K562 (cell line): ENCODE data around the gene IDS. TPM values are rescaled to one million over a fixed set of nuclear protein-coding genes. Genes with fewer than 3 reads are reported as not detected.

Experiments used
- ARNT ChIP-seq, 2 experiments: fragments of 450-650 bp; IDR thresholded peaks; 2 replicates each; pipeline ENCODE4 v1.6.1; 2016; ENCODE audit warnings: mild to moderate bottlenecking in 1 of 2
- CBFB ChIP-seq: sonication (generic); formaldehyde crosslinking; IDR thresholded peaks from 2 replicates; pipeline ENCODE4 v1.4.0; 2020; ENCODE audit warnings: mild to moderate bottlenecking, missing genetic modification reagents
- CC2D1A ChIP-seq: fragments of 450-650 bp; IDR thresholded peaks from 2 replicates; pipeline ENCODE4 v1.6.1; 2017; ENCODE audit warnings: mild to moderate bottlenecking
- CHCHD3 ChIP-seq: fragments of 250-450 bp; sonication (Bioruptor Pico); IDR thresholded peaks from 2 replicates; pipeline ENCODE4 v2.1.2; 2022; ENCODE audit warnings: mild to moderate bottlenecking
- CHD2 ChIP-seq: IDR thresholded peaks from 2 replicates; pipeline ENCODE4 v1.6.1; 2011; ENCODE audit warnings: low read depth, low read length
- GABPB2 ChIP-seq: fragments of 250-450 bp; sonication (Bioruptor Pico); conservative IDR thresholded peaks from 2 replicates; pipeline ENCODE4 v1.5.1; 2021; ENCODE audit warnings: mild to moderate bottlenecking
- HOXB6 ChIP-seq: fragments of 250-450 bp; sonication (Bioruptor Pico); IDR thresholded peaks from 2 replicates; pipeline ENCODE4 v1.5.1; 2022; ENCODE audit warnings: mild to moderate bottlenecking, borderline replicate concordance
- KLF1 ChIP-seq: fragments of 450-650 bp; IDR thresholded peaks from 2 replicates; pipeline ENCODE4 v1.6.1; 2016; ENCODE audit warnings: missing genetic modification characterization, missing compliant biosample characterization
- MYC ChIP-seq, 2 experiments: fragments of 250-450 bp in 1 of 2; sonication (Bioruptor Pico) in 1 of 2; IDR thresholded peaks; 2 replicates each; pipeline versions ENCODE4 v1.5.1 to v1.6.1; 2012 to 2021; ENCODE audit warnings: low read depth in 2 of 2, borderline replicate concordance in 1 of 2, improper control_type of control experiment in 1 of 2, low read length in 1 of 2, mild to moderate bottlenecking in 1 of 2, moderate library complexity in 1 of 2
- NCOA6 ChIP-seq: fragments of 450-650 bp; IDR thresholded peaks from 2 replicates; pipeline ENCODE4 v1.6.1; 2017; ENCODE audit warnings: mild to moderate bottlenecking
- PHF21A ChIP-seq: fragments of 450-650 bp; IDR thresholded peaks from 2 replicates; pipeline ENCODE4 v1.6.1; 2017; ENCODE audit warnings: low read depth, borderline replicate concordance
- POLR2G ChIP-seq: fragments of 200-400 bp; formaldehyde crosslinking; IDR thresholded peaks from 2 replicates; pipeline ENCODE4 v1.6.1; 2017; ENCODE audit warnings: low read depth, mild to moderate bottlenecking, antibody characterized with exemption, low read length, moderate library complexity
- POLR2H ChIP-seq: IDR thresholded peaks from 2 replicates; pipeline ENCODE4 v1.6.1; 2016; ENCODE audit warnings: missing genetic modification characterization, low read depth, mild to moderate bottlenecking, control low read depth, missing compliant biosample characterization, moderate library complexity
- PPARD ChIP-seq: fragments of 250-450 bp; sonication (Bioruptor Pico); IDR thresholded peaks from 2 replicates; pipeline ENCODE4 v1.8.0; 2022; ENCODE audit warnings: inconsistent platforms, mild to moderate bottlenecking, moderate library complexity
- PRMT5 ChIP-seq: sonication (generic); formaldehyde crosslinking; IDR thresholded peaks from 2 replicates; pipeline ENCODE4 v1.5.0; 2020; ENCODE audit warnings: missing genetic modification reagents
- PTRF ChIP-seq: fragments of 450-650 bp; IDR thresholded peaks from 2 replicates; pipeline ENCODE4 v1.6.1; 2016; ENCODE audit warnings: mild to moderate bottlenecking, missing genetic modification characterization, missing compliant biosample characterization
- SAFB ChIP-seq: fragments of 200-400 bp; formaldehyde crosslinking; IDR thresholded peaks from 2 replicates; pipeline ENCODE4 v1.6.1; 2017; ENCODE audit warnings: low read depth, low read length, borderline replicate concordance
- SREBF1 ChIP-seq: fragments of 150-350 bp; IDR thresholded peaks from 2 replicates; pipeline ENCODE4 v1.6.1; 2014; ENCODE audit warnings: antibody characterized with exemption, low read depth, low read length, borderline replicate concordance
- TCF7L2 ChIP-seq: fragments of 150-350 bp; IDR thresholded peaks from 2 replicates; pipeline ENCODE4 v1.6.1; 2016; ENCODE audit warnings: low read depth, mild to moderate bottlenecking, low read length, moderate library complexity
- U2AF2 ChIP-seq: fragments of 200-400 bp; formaldehyde crosslinking; optimal IDR thresholded peaks from 2 replicates; pipeline ENCODE3; 2017; ENCODE audit warnings: low read depth, mild to moderate bottlenecking, low read length
- ZNF12 ChIP-seq: sonication (generic); formaldehyde crosslinking; IDR thresholded peaks from 2 replicates; pipeline ENCODE4 v1.4.0; 2020; ENCODE audit warnings: mild to moderate bottlenecking, missing genetic modification reagents
- ZNF133 ChIP-seq: fragments of 250-450 bp; sonication (Bioruptor Pico); IDR thresholded peaks from 2 replicates; pipeline ENCODE4 v1.4.0; 2020; ENCODE audit warnings: mild to moderate bottlenecking
- ZNF212 ChIP-seq: fragments of 450-650 bp; formaldehyde crosslinking; IDR thresholded peaks from 2 replicates; pipeline ENCODE4 v1.4.0; 2020; ENCODE audit warnings: mild to moderate bottlenecking
- ZNF584 ChIP-seq: fragments of 200-800 bp; sonication (Bioruptor generic); IDR thresholded peaks from 2 replicates; pipeline ENCODE4 v1.6.1; 2016; ENCODE audit warnings: low read depth, mild to moderate bottlenecking, missing genetic modification characterization, missing compliant biosample characterization
- polyA plus RNA-seq, 8 experiments: library from polyadenylated mRNA; depleted of rRNA in 4 of 8; stranded (reverse) in 5 of 8; unstranded in 3 of 8; fragments of >200 nt; fragmentation: Nextera tagmentation in 2 of 8; fragmentation: Illumina TruSeq in 1 of 8; extraction: Ambion mirVana in 2 of 8; extraction: Trizol in 1 of 8; gene quantifications; 2 replicates each; pipeline versions ENCODE4 v1.2.1 to v1.2.3, GENCODE V29; 2011 to 2014; ENCODE audit warnings: inconsistent platforms in 1 of 8, missing spikeins in 1 of 8
- total RNA-seq, 7 experiments: library from RNA; depleted of rRNA in 6 of 7; stranded (reverse); fragments of >200 nt in 6 of 7; fragmentation: Illumina TruSeq in 2 of 7; extraction: Trizol in 2 of 7; gene quantifications; 2 replicates each; pipeline versions ENCODE4 v1.2.1 to v1.2.3, GENCODE V29; 2011 to 2021; ENCODE audit warnings: low replicate concordance in 1 of 7
- TF ChIP-seq, protein P1 (sequence below): fragments of 450-650 bp; IDR thresholded peaks from 2 replicates; pipeline ENCODE4 v1.6.1; 2017; ENCODE audit warnings: antibody characterized with exemption
- TF ChIP-seq, protein P2 (sequence below): fragments of 450-650 bp; formaldehyde crosslinking; conservative IDR thresholded peaks from 2 replicates; pipeline ENCODE4 v1.4.0; 2022; ENCODE audit warnings: mild to moderate bottlenecking, missing genetic modification characterization
- TF ChIP-seq, protein P3 (sequence below): sonication (generic); formaldehyde crosslinking; IDR thresholded peaks from 2 replicates; pipeline ENCODE4 v1.5.0; 2020; ENCODE audit warnings: missing genetic modification reagents

Gene IDS
- total and polyA plus RNA-seq, 9 of the 15 experiments (the other 6 are each of a cell fraction or from before 2014, with no cell fraction given): 2.0 to 18.6 (median 8.6) TPM

DNA sequence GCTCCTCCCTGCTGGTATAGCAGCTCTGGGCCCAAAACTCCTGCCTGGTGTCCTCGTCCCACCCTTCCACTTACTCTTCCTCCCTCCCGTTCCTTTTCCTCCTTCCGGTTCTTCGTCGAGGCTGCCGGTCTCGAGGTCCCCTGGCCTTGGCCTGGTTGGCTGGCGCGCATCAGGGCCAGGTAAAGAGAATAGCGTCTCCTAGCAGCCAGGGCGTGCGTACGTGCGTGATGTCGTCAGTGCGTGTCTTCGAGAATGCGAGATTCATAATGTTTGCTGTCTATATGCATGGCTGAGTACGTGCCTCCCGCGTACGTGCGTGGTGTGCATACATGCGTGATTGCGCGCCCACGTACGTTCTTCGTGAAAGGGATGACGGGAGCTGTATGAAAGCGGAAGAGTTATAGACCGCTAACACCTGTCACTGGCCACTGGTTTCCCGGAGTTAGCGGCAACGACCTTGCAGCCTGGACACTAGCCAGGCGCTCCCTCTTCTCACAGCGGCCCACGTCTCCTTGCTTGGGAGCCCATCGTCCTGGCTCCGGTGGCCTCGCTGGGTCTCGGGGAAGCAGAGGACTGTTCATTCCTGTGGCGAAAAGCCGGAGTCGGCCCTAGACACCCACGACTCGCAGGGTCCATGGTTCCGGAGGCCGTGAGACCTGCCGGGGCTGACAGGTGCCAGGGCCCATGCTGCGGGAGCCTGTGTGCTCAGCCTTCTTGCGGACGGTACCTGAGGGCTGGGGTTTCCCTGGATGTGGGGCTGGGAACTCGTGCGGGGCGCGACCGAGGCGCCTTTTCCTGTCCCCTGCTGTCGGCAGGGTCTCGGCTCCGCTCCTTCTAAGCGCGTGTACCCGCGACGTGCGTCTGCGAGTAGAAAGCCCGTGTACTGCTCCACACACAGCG is 35.8 kb upstream of the IDS start, which contains the start of gene EOLA1 (continued):
- TF ChIP-seq ZNF584 (no peak), CHCHD3 (no peak), POLR2H (tag) (no peak), SAFB (peak; percentile 84; the same call in 1 of the 2 replicates), KLF1 (tag) (no peak), GABPB2 (CRISPR knock-in tag) (no peak), ZNF133 (CRISPR knock-in tag) (no peak), CHD2 (no peak), TCF7L2 (no peak), ARNT (IDR thresholded peaks at IDR 0.05) (peak in 1 of 2 experiments; percentile 21; a peak in 1 of 4 replicates), CBFB (no peak), U2AF2 (no peak), NCOA6 (peak; percentile 97), PPARD (CRISPR knock-in tag) (no peak), PRMT5 (no peak), ZNF212 (no peak), PTRF (tag) (no peak), MYC (IDR thresholded peaks at IDR 0.05; ENCODE audit: low read depth, low read length) (peak; percentile 50), MYC (CRISPR knock-in tag; IDR thresholded peaks at IDR 0.05; ENCODE audit: borderline replicate concordance, low read depth) (no peak), PHF21A (no peak), HOXB6 (no peak), POLR2G (peak; percentile 76), ZNF12 (CRISPR knock-in tag) (no peak), CC2D1A (no peak), SREBF1 (no peak)
- TF ChIP-seq, protein P1, sequence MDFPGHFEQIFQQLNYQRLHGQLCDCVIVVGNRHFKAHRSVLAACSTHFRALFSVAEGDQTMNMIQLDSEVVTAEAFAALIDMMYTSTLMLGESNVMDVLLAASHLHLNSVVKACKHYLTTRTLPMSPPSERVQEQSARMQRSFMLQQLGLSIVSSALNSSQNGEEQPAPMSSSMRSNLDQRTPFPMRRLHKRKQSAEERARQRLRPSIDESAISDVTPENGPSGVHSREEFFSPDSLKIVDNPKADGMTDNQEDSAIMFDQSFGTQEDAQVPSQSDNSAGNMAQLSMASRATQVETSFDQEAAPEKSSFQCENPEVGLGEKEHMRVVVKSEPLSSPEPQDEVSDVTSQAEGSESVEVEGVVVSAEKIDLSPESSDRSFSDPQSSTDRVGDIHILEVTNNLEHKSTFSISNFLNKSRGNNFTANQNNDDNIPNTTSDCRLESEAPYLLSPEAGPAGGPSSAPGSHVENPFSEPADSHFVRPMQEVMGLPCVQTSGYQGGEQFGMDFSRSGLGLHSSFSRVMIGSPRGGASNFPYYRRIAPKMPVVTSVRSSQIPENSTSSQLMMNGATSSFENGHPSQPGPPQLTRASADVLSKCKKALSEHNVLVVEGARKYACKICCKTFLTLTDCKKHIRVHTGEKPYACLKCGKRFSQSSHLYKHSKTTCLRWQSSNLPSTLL: no peak
- TF ChIP-seq, protein P2, sequence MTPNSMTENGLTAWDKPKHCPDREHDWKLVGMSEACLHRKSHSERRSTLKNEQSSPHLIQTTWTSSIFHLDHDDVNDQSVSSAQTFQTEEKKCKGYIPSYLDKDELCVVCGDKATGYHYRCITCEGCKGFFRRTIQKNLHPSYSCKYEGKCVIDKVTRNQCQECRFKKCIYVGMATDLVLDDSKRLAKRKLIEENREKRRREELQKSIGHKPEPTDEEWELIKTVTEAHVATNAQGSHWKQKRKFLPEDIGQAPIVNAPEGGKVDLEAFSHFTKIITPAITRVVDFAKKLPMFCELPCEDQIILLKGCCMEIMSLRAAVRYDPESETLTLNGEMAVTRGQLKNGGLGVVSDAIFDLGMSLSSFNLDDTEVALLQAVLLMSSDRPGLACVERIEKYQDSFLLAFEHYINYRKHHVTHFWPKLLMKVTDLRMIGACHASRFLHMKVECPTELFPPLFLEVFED (CRISPR knock-in tag): no peak
- TF ChIP-seq, protein P3, sequence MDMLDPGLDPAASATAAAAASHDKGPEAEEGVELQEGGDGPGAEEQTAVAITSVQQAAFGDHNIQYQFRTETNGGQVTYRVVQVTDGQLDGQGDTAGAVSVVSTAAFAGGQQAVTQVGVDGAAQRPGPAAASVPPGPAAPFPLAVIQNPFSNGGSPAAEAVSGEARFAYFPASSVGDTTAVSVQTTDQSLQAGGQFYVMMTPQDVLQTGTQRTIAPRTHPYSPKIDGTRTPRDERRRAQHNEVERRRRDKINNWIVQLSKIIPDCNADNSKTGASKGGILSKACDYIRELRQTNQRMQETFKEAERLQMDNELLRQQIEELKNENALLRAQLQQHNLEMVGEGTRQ (CRISPR knock-in tag): no peak
